ENCODE measurements around the gene CRYGS.

- TF ChIP-seq CTCF (conservative IDR thresholded peaks at IDR 0.05; ENCODE audit: low read length) (no peak), EZH2phosphoT487 (IDR thresholded peaks at IDR 0.05; ENCODE audit: borderline replicate concordance, low read depth, low read length) (no peak)
Observed at GRCh38 chr3:186496635-186497034, 47.5 kb downstream of the CRYGS start.

Data from OCI-LY7 (cell line).